GM23338 (cell line): Measurements from ENCODE around the gene JMY. TPM values are rescaled to one million over a fixed set of nuclear protein-coding genes. Genes with fewer than 3 reads are reported as not detected.

Experiments
- ATAC-seq: fragments of 200-7000 bp; cut with Tn5 transposase; 3 replicates; pipeline ENCODE4 v1.9.1; 2020
- DNase-seq: peaks from one replicate; pipeline ENCODE4 v3.0.0-alpha.2; 2015; ENCODE audit warnings: low spot score
- H2AFZ ChIP-seq: fragments of 200-600 bp; sonication (generic); 2 replicates; pipeline ENCODE4 v1.8.0; 2016; ENCODE audit warnings: antibody characterized with exemption, mild to moderate bottlenecking, moderate library complexity
- H3F3A ChIP-seq: fragments of 200-600 bp; sonication (generic); replicated peaks from 2 replicates; pipeline ENCODE4 v1.8.0; 2017; ENCODE audit warnings: antibody characterized with exemption, mixed run types, low read depth
- H3K27ac ChIP-seq: fragments of 200-600 bp; sonication (generic); 2 replicates; pipeline ENCODE4 v1.6.1; 2016; ENCODE audit warnings: low read depth
- H3K27me3 ChIP-seq: fragments of 200-600 bp; sonication (generic); 2 replicates; pipeline ENCODE4 v1.8.0; 2016; ENCODE audit warnings: mild to moderate bottlenecking, mixed run types, moderate library complexity; ENCODE audit not compliant: insufficient read depth
- H3K36me3 ChIP-seq: fragments of 200-600 bp; sonication (generic); 2 replicates; pipeline ENCODE4 v1.8.0; 2016; ENCODE audit warnings: mild to moderate bottlenecking; ENCODE audit not compliant: insufficient read depth
- H3K4me1 ChIP-seq: fragments of 200-600 bp; sonication (generic); 2 replicates; pipeline ENCODE4 v1.8.0; 2016; ENCODE audit warnings: mild to moderate bottlenecking, moderate library complexity; ENCODE audit not compliant: insufficient read depth
- H3K4me2 ChIP-seq: fragments of 200-600 bp; sonication (generic); 2 replicates; pipeline ENCODE4 v1.7.1; 2017; ENCODE audit warnings: mixed run types
- H3K4me3 ChIP-seq: fragments of 200-600 bp; sonication (generic); 2 replicates; pipeline ENCODE4 v1.6.1; 2016; ENCODE audit warnings: mixed run types
- H3K79me2 ChIP-seq: fragments of 200-600 bp; sonication (generic); replicated peaks from 2 replicates; pipeline ENCODE4 v1.8.0; 2017; ENCODE audit warnings: mild to moderate bottlenecking; ENCODE audit not compliant: insufficient read depth
- H3K9me2 ChIP-seq: fragments of 200-600 bp; sonication (generic); 2 replicates; pipeline ENCODE4 v1.8.0; 2017; ENCODE audit not compliant: insufficient read depth
- H4K20me1 ChIP-seq: fragments of 200-600 bp; sonication (generic); replicated peaks from 2 replicates; pipeline ENCODE4 v1.8.0; 2017; ENCODE audit warnings: mild to moderate bottlenecking; ENCODE audit not compliant: insufficient read depth
- H3K27ac Mint-ChIP-seq: 2 replicates; pipeline ENCODE4 v1.8.0; 2020; ENCODE audit warnings: inconsistent platforms, mild to moderate bottlenecking, moderate library complexity, mixed read lengths
- H3K27me3 Mint-ChIP-seq: 3 replicates; pipeline ENCODE4 v1.8.0; 2022; ENCODE audit warnings: low read depth, mild to moderate bottlenecking, moderate library complexity, mixed read lengths, inconsistent platforms; ENCODE audit not compliant: insufficient read depth, poor library complexity
- H3K36me3 Mint-ChIP-seq: 3 replicates; pipeline ENCODE4 v1.8.0; 2021; ENCODE audit warnings: low read depth, mild to moderate bottlenecking, inconsistent platforms, moderate library complexity, mixed read lengths
- H3K4me1 Mint-ChIP-seq: 3 replicates; pipeline ENCODE4 v1.8.0; 2020; ENCODE audit warnings: mild to moderate bottlenecking, inconsistent platforms, mixed read lengths
- H3K4me3 Mint-ChIP-seq: 3 replicates; pipeline ENCODE4 v1.8.0; 2021; ENCODE audit warnings: moderate library complexity, mild to moderate bottlenecking, inconsistent platforms, mixed read lengths
- H3K9me3 Mint-ChIP-seq: 3 replicates; pipeline ENCODE4 v1.8.0; 2020; ENCODE audit warnings: moderate library complexity, mild to moderate bottlenecking, inconsistent platforms, mixed read lengths
- CREB1 ChIP-seq: fragments of 250-450 bp; sonication (Bioruptor Pico); IDR thresholded peaks from 2 replicates; pipeline ENCODE4 v1.5.0; 2020; ENCODE audit warnings: low read depth, mild to moderate bottlenecking, moderate library complexity
- CTCF ChIP-seq, 2 experiments: fragments of 200-600 bp in 1 of 2; sonication (generic) in 1 of 2; conservative IDR thresholded peaks; 2 replicates each; pipeline versions ENCODE4 v1.5.1 to v1.6.1; 2016 to 2017; ENCODE audit warnings: antibody characterized with exemption in 2 of 2, low read depth in 2 of 2, mild to moderate bottlenecking in 2 of 2, moderate library complexity in 1 of 2
- ETS1 ChIP-seq: IDR thresholded peaks from 2 replicates; pipeline ENCODE4 v1.6.1; 2016; ENCODE audit warnings: antibody characterized with exemption
- EZH2phosphoT487 ChIP-seq: fragments of 200-600 bp; sonication (generic); IDR thresholded peaks from one replicate; pipeline ENCODE4 v1.8.1; 2018; ENCODE audit warnings: antibody characterized with exemption; ENCODE audit not compliant: unreplicated experiment
- JUNB ChIP-seq: IDR thresholded peaks from one replicate; pipeline ENCODE4 v1.6.1; 2016; ENCODE audit warnings: antibody characterized with exemption; ENCODE audit not compliant: unreplicated experiment
- POLR2AphosphoS5 ChIP-seq: IDR thresholded peaks from 2 replicates; pipeline ENCODE4 v1.6.1; 2016; ENCODE audit warnings: antibody characterized with exemption, low read depth
- ZNF114 ChIP-seq: fragments of 250-450 bp; sonication (Bioruptor Pico); IDR thresholded peaks from 2 replicates; pipeline ENCODE4 v1.5.0; 2020; ENCODE audit warnings: mild to moderate bottlenecking, moderate library complexity
- ZNF331 ChIP-seq: fragments of 250-450 bp; sonication (Bioruptor Pico); IDR thresholded peaks from 2 replicates; pipeline ENCODE4 v1.5.0; 2020; ENCODE audit warnings: low read depth, mild to moderate bottlenecking, moderate library complexity
- polyA plus RNA-seq: library from polyadenylated mRNA; unstranded; fragments of >200 nt; fragmentation: Nextera tagmentation; extraction: Ambion mirVana; gene quantifications from 2 replicates; pipeline ENCODE4 v1.2.1, GENCODE V29; 2016
- total RNA-seq: library from RNA; depleted of rRNA; stranded (reverse); fragments of >200 nt; shearing (Covaris generic); gene quantifications from 2 replicates; pipeline ENCODE4 v1.2.3, GENCODE V29; 2014
- TF ChIP-seq, protein P1 (sequence below): IDR thresholded peaks from one replicate; pipeline ENCODE4 v1.6.1; 2018; ENCODE audit warnings: antibody characterized with exemption; ENCODE audit not compliant: unreplicated experiment

JMY gene
- total and polyA plus RNA-seq, 2 experiments from 2014 or later = 6.2 to 18.4 TPM

- Histone ChIP-seq H3K27me3 (no peaks in the 10 kb centered on the region), H3K27ac (no peak overlapping the region), H3K4me2 (no peak overlapping the region), H3K9me2 (no peaks in the 10 kb centered on the region), H3F3A (no peaks in the 10 kb centered on the region), H4K20me1 (no peaks in the 10 kb centered on the region), H3K4me3 (no peak overlapping the region), H3K79me2 (peaks cover 74% of the 10 kb centered on the region), H3K36me3 (no peaks in the 10 kb centered on the region), H2AFZ (no peak overlapping the region), H3K4me1 (peaks cover 39% of the 10 kb centered on the region)
- ATAC-seq (no peak), DNase-seq (no peak)
- Mint-ChIP-seq H3K9me3 (no peaks in the 10 kb centered on the region; the same call in 1 of the 3 replicates), H3K4me1 (peaks cover 42% of the 10 kb centered on the region), H3K27ac (no peak overlapping the region), H3K27me3 (peaks cover 7% of the 10 kb centered on the region), H3K4me3 (no peak overlapping the region), H3K36me3 (no peaks in the 10 kb centered on the region)
- no peak for TF ChIP-seq EZH2phosphoT487
- no peak for TF ChIP-seq CREB1 (CRISPR knock-in tag)
- TF ChIP-seq ETS1 = no peak
- TF ChIP-seq POLR2AphosphoS5 = no peak
- TF ChIP-seq ZNF331 = no peak
These were observed 21.4 kb downstream of the JMY start for GRCh38 chr5:79257314-79257713.

GRCh38 chr5:79258801-79259200, 22.9 kb downstream of the JMY start:
- Histone ChIP-seq H4K20me1 (no peaks in the 10 kb centered on the region), H3K36me3 (no peaks in the 10 kb centered on the region), H3F3A (no peaks in the 10 kb centered on the region), H2AFZ (no peak overlapping the region), H3K27me3 (no peaks in the 10 kb centered on the region), H3K27ac (no peak overlapping the region), H3K4me2 (no peak overlapping the region), H3K9me2 (no peaks in the 10 kb centered on the region), H3K4me3 (no peak overlapping the region), H3K4me1 (peaks cover 51% of the 10 kb centered on the region), H3K79me2 (peaks cover 73% of the 10 kb centered on the region)
- Mint-ChIP-seq H3K4me3 (no peak overlapping the region), H3K27me3 (peaks cover 10% of the 10 kb centered on the region), H3K4me1 (peaks cover 55% of the 10 kb centered on the region), H3K36me3 (no peaks in the 10 kb centered on the region), H3K9me3 (no peaks in the 10 kb centered on the region; the same call in 1 of the 3 replicates), H3K27ac (no peak overlapping the region)
- DNase-seq = no peak
- no peak for ATAC-seq
- TF ChIP-seq JUNB (no peak), CREB1 (CRISPR knock-in tag) (no peak), CTCF (conservative IDR thresholded peaks at IDR 0.05; ENCODE audit: low read depth in 2 of 2) (no peak), ZNF114 (no peak), ETS1 (no peak)
- TF ChIP-seq, protein P1, sequence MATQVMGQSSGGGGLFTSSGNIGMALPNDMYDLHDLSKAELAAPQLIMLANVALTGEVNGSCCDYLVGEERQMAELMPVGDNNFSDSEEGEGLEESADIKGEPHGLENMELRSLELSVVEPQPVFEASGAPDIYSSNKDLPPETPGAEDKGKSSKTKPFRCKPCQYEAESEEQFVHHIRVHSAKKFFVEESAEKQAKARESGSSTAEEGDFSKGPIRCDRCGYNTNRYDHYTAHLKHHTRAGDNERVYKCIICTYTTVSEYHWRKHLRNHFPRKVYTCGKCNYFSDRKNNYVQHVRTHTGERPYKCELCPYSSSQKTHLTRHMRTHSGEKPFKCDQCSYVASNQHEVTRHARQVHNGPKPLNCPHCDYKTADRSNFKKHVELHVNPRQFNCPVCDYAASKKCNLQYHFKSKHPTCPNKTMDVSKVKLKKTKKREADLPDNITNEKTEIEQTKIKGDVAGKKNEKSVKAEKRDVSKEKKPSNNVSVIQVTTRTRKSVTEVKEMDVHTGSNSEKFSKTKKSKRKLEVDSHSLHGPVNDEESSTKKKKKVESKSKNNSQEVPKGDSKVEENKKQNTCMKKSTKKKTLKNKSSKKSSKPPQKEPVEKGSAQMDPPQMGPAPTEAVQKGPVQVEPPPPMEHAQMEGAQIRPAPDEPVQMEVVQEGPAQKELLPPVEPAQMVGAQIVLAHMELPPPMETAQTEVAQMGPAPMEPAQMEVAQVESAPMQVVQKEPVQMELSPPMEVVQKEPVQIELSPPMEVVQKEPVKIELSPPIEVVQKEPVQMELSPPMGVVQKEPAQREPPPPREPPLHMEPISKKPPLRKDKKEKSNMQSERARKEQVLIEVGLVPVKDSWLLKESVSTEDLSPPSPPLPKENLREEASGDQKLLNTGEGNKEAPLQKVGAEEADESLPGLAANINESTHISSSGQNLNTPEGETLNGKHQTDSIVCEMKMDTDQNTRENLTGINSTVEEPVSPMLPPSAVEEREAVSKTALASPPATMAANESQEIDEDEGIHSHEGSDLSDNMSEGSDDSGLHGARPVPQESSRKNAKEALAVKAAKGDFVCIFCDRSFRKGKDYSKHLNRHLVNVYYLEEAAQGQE = no peak
